GM23338 (cell line): Measurements from ENCODE around the gene GLRX. TPM values are rescaled to one million over a fixed set of nuclear protein-coding genes. Genes with fewer than 3 reads are reported as not detected.

Source experiments
- ATAC-seq: fragments of 200-7000 bp; cut with Tn5 transposase; 3 replicates; pipeline ENCODE4 v1.9.1; 2020
- DNase-seq: peaks from one replicate; pipeline ENCODE4 v3.0.0-alpha.2; 2015; ENCODE audit warnings: low spot score
- H2AFZ ChIP-seq: fragments of 200-600 bp; sonication (generic); 2 replicates; pipeline ENCODE4 v1.8.0; 2016; ENCODE audit warnings: antibody characterized with exemption, mild to moderate bottlenecking, moderate library complexity
- H3F3A ChIP-seq: fragments of 200-600 bp; sonication (generic); replicated peaks from 2 replicates; pipeline ENCODE4 v1.8.0; 2017; ENCODE audit warnings: antibody characterized with exemption, mixed run types, low read depth
- H3K27ac ChIP-seq: fragments of 200-600 bp; sonication (generic); 2 replicates; pipeline ENCODE4 v1.6.1; 2016; ENCODE audit warnings: low read depth
- H3K27me3 ChIP-seq: fragments of 200-600 bp; sonication (generic); 2 replicates; pipeline ENCODE4 v1.8.0; 2016; ENCODE audit warnings: mild to moderate bottlenecking, mixed run types, moderate library complexity; ENCODE audit not compliant: insufficient read depth
- H3K36me3 ChIP-seq: fragments of 200-600 bp; sonication (generic); 2 replicates; pipeline ENCODE4 v1.8.0; 2016; ENCODE audit warnings: mild to moderate bottlenecking; ENCODE audit not compliant: insufficient read depth
- H3K4me1 ChIP-seq: fragments of 200-600 bp; sonication (generic); 2 replicates; pipeline ENCODE4 v1.8.0; 2016; ENCODE audit warnings: mild to moderate bottlenecking, moderate library complexity; ENCODE audit not compliant: insufficient read depth
- H3K4me2 ChIP-seq: fragments of 200-600 bp; sonication (generic); 2 replicates; pipeline ENCODE4 v1.7.1; 2017; ENCODE audit warnings: mixed run types
- H3K4me3 ChIP-seq: fragments of 200-600 bp; sonication (generic); 2 replicates; pipeline ENCODE4 v1.6.1; 2016; ENCODE audit warnings: mixed run types
- H3K79me2 ChIP-seq: fragments of 200-600 bp; sonication (generic); replicated peaks from 2 replicates; pipeline ENCODE4 v1.8.0; 2017; ENCODE audit warnings: mild to moderate bottlenecking; ENCODE audit not compliant: insufficient read depth
- H3K9me2 ChIP-seq: fragments of 200-600 bp; sonication (generic); 2 replicates; pipeline ENCODE4 v1.8.0; 2017; ENCODE audit not compliant: insufficient read depth
- H4K20me1 ChIP-seq: fragments of 200-600 bp; sonication (generic); replicated peaks from 2 replicates; pipeline ENCODE4 v1.8.0; 2017; ENCODE audit warnings: mild to moderate bottlenecking; ENCODE audit not compliant: insufficient read depth
- H3K27ac Mint-ChIP-seq: 2 replicates; pipeline ENCODE4 v1.8.0; 2020; ENCODE audit warnings: inconsistent platforms, mild to moderate bottlenecking, moderate library complexity, mixed read lengths
- H3K27me3 Mint-ChIP-seq: 3 replicates; pipeline ENCODE4 v1.8.0; 2022; ENCODE audit warnings: low read depth, mild to moderate bottlenecking, moderate library complexity, mixed read lengths, inconsistent platforms; ENCODE audit not compliant: insufficient read depth, poor library complexity
- H3K36me3 Mint-ChIP-seq: 3 replicates; pipeline ENCODE4 v1.8.0; 2021; ENCODE audit warnings: low read depth, mild to moderate bottlenecking, inconsistent platforms, moderate library complexity, mixed read lengths
- H3K4me1 Mint-ChIP-seq: 3 replicates; pipeline ENCODE4 v1.8.0; 2020; ENCODE audit warnings: mild to moderate bottlenecking, inconsistent platforms, mixed read lengths
- H3K4me3 Mint-ChIP-seq: 3 replicates; pipeline ENCODE4 v1.8.0; 2021; ENCODE audit warnings: moderate library complexity, mild to moderate bottlenecking, inconsistent platforms, mixed read lengths
- H3K9me3 Mint-ChIP-seq: 3 replicates; pipeline ENCODE4 v1.8.0; 2020; ENCODE audit warnings: moderate library complexity, mild to moderate bottlenecking, inconsistent platforms, mixed read lengths
- CREB1 ChIP-seq: fragments of 250-450 bp; sonication (Bioruptor Pico); IDR thresholded peaks from 2 replicates; pipeline ENCODE4 v1.5.0; 2020; ENCODE audit warnings: low read depth, mild to moderate bottlenecking, moderate library complexity
- CTCF ChIP-seq, 2 experiments: fragments of 200-600 bp in 1 of 2; sonication (generic) in 1 of 2; conservative IDR thresholded peaks; 2 replicates each; pipeline versions ENCODE4 v1.5.1 to v1.6.1; 2016 to 2017; ENCODE audit warnings: antibody characterized with exemption in 2 of 2, low read depth in 2 of 2, mild to moderate bottlenecking in 2 of 2, moderate library complexity in 1 of 2
- ETS1 ChIP-seq: IDR thresholded peaks from 2 replicates; pipeline ENCODE4 v1.6.1; 2016; ENCODE audit warnings: antibody characterized with exemption
- EZH2 ChIP-seq: fragments of 200-600 bp; sonication (generic); IDR thresholded peaks from one replicate; pipeline ENCODE4 v1.8.0; 2017; ENCODE audit warnings: antibody characterized with exemption, mild to moderate bottlenecking, low read depth; ENCODE audit not compliant: unreplicated experiment
- EZH2phosphoT487 ChIP-seq: fragments of 200-600 bp; sonication (generic); IDR thresholded peaks from one replicate; pipeline ENCODE4 v1.8.1; 2018; ENCODE audit warnings: antibody characterized with exemption; ENCODE audit not compliant: unreplicated experiment
- JUNB ChIP-seq: IDR thresholded peaks from one replicate; pipeline ENCODE4 v1.6.1; 2016; ENCODE audit warnings: antibody characterized with exemption; ENCODE audit not compliant: unreplicated experiment
- NANOG ChIP-seq: IDR thresholded peaks from 2 replicates; pipeline ENCODE4 v1.6.1; 2016; ENCODE audit warnings: antibody characterized with exemption, borderline replicate concordance
- POLR2AphosphoS5 ChIP-seq: IDR thresholded peaks from 2 replicates; pipeline ENCODE4 v1.6.1; 2016; ENCODE audit warnings: antibody characterized with exemption, low read depth
- REST ChIP-seq: IDR thresholded peaks from one replicate; pipeline ENCODE4 v1.6.1; 2018; ENCODE audit warnings: antibody characterized with exemption; ENCODE audit not compliant: unreplicated experiment
- STAT1 ChIP-seq: IDR thresholded peaks from one replicate; pipeline ENCODE4 v1.6.1; 2016; ENCODE audit warnings: antibody characterized with exemption; ENCODE audit not compliant: unreplicated experiment
- ZNF114 ChIP-seq: fragments of 250-450 bp; sonication (Bioruptor Pico); IDR thresholded peaks from 2 replicates; pipeline ENCODE4 v1.5.0; 2020; ENCODE audit warnings: mild to moderate bottlenecking, moderate library complexity
- ZNF331 ChIP-seq: fragments of 250-450 bp; sonication (Bioruptor Pico); IDR thresholded peaks from 2 replicates; pipeline ENCODE4 v1.5.0; 2020; ENCODE audit warnings: low read depth, mild to moderate bottlenecking, moderate library complexity
- polyA plus RNA-seq: library from polyadenylated mRNA; unstranded; fragments of >200 nt; fragmentation: Nextera tagmentation; extraction: Ambion mirVana; gene quantifications from 2 replicates; pipeline ENCODE4 v1.2.1, GENCODE V29; 2016
- total RNA-seq: library from RNA; depleted of rRNA; stranded (reverse); fragments of >200 nt; shearing (Covaris generic); gene quantifications from 2 replicates; pipeline ENCODE4 v1.2.3, GENCODE V29; 2014
- TF ChIP-seq, protein P1 (sequence below): fragments of 250-450 bp; sonication (Bioruptor Pico); IDR thresholded peaks from 2 replicates; pipeline ENCODE4 v1.5.0; 2020; ENCODE audit warnings: mild to moderate bottlenecking, moderate library complexity

The GLRX gene
- total and polyA plus RNA-seq, 2 experiments from 2014 or later = 9.5 to 42.2 TPM

DNA sequence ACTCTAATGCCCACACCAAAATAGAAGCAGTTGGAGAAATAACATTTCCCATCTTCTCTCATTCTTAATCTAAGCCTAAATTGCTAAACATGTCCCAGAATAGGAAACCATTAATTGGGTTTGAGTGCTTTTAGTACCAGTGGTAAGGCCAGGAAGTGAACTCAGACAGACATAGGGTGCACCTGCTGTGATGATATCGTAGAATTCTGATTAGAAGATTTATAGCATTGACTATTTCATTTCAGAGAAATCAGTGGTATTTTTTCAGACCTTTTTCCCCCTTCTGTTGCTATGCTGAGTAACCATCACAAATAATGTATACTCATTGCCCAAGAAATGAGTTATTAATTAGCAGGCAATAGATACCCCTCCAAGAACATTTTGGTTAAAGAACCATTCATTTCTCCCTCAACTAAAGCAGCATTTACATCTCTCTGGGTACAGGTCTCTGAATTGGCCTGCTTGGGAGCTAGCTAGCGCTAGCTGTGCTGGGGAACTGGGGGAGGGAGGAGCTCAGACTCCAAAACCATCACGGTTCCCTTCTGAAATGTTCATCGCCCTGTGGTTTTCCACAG, 7.3 kb downstream of the GLRX start:
- H3K4me1 ChIP-seq = peaks cover 20% of the 10 kb centered on the region
- DNase-seq (no peak), ATAC-seq (no peak)
- no peak overlapping the region for H3K27ac ChIP-seq
- H2AFZ ChIP-seq = no peak overlapping the region
- H3K9me2 ChIP-seq = no peaks in the 10 kb centered on the region
- 0 out of 2 replicates have a peak, but pooled peaks cover 5% of the 10 kb centered on the region for H3K79me2 ChIP-seq
- no peaks in the 10 kb centered on the region for H3K9me3 Mint-ChIP-seq
- H3K36me3 ChIP-seq = no peaks in the 10 kb centered on the region
- H3K4me1 Mint-ChIP-seq = peaks cover 55% of the 10 kb centered on the region
- H3K4me3 ChIP-seq = no peak overlapping the region
- no peaks in the 10 kb centered on the region for H3K27me3 Mint-ChIP-seq
- no peak overlapping the region for H3K27ac Mint-ChIP-seq
- no peak for TF ChIP-seq EZH2
- TF ChIP-seq NANOG = no peak
- no peak for TF ChIP-seq CREB1 (CRISPR knock-in tag)
- TF ChIP-seq ETS1 = no peak
- no peak for TF ChIP-seq STAT1
- TF ChIP-seq POLR2AphosphoS5 = no peak
- no peak for TF ChIP-seq EZH2phosphoT487
- TF ChIP-seq ZNF331 = no peak
- no peak for TF ChIP-seq ZNF114
- TF ChIP-seq, protein P1, sequence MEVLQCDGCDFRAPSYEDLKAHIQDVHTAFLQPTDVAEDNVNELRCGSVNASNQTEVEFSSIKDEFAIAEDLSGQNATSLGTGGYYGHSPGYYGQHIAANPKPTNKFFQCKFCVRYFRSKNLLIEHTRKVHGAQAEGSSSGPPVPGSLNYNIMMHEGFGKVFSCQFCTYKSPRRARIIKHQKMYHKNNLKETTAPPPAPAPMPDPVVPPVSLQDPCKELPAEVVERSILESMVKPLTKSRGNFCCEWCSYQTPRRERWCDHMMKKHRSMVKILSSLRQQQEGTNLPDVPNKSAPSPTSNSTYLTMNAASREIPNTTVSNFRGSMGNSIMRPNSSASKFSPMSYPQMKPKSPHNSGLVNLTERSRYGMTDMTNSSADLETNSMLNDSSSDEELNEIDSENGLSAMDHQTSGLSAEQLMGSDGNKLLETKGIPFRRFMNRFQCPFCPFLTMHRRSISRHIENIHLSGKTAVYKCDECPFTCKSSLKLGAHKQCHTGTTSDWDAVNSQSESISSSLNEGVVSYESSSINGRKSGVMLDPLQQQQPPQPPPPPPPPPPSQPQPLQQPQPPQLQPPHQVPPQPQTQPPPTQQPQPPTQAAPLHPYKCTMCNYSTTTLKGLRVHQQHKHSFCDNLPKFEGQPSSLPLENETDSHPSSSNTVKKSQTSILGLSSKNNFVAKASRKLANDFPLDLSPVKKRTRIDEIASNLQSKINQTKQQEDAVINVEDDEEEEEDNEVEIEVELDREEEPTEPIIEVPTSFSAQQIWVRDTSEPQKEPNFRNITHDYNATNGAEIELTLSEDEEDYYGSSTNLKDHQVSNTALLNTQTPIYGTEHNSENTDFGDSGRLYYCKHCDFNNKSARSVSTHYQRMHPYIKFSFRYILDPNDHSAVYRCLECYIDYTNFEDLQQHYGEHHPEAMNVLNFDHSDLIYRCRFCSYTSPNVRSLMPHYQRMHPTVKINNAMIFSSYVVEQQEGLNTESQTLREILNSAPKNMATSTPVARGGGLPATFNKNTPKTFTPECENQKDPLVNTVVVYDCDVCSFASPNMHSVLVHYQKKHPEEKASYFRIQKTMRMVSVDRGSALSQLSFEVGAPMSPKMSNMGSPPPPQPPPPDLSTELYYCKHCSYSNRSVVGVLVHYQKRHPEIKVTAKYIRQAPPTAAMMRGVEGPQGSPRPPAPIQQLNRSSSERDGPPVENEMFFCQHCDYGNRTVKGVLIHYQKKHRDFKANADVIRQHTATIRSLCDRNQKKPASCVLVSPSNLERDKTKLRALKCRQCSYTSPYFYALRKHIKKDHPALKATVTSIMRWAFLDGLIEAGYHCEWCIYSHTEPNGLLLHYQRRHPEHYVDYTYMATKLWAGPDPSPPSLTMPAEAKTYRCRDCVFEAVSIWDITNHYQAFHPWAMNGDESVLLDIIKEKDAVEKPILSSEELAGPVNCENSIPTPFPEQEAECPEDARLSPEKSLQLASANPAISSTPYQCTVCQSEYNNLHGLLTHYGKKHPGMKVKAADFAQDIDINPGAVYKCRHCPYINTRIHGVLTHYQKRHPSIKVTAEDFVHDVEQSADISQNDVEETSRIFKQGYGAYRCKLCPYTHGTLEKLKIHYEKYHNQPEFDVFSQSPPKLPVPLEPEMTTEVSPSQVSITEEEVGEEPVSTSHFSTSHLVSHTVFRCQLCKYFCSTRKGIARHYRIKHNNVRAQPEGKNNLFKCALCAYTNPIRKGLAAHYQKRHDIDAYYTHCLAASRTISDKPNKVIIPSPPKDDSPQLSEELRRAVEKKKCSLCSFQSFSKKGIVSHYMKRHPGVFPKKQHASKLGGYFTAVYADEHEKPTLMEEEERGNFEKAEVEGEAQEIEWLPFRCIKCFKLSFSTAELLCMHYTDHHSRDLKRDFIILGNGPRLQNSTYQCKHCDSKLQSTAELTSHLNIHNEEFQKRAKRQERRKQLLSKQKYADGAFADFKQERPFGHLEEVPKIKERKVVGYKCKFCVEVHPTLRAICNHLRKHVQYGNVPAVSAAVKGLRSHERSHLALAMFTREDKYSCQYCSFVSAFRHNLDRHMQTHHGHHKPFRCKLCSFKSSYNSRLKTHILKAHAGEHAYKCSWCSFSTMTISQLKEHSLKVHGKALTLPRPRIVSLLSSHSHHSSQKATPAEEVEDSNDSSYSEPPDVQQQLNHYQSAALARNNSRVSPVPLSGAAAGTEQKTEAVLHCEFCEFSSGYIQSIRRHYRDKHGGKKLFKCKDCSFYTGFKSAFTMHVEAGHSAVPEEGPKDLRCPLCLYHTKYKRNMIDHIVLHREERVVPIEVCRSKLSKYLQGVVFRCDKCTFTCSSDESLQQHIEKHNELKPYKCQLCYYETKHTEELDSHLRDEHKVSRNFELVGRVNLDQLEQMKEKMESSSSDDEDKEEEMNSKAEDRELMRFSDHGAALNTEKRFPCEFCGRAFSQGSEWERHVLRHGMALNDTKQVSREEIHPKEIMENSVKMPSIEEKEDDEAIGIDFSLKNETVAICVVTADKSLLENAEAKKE (CRISPR knock-in tag) = no peak
- no peak for TF ChIP-seq JUNB
- no peak for TF ChIP-seq REST
- no peak for TF ChIP-seq CTCF (conservative IDR thresholded peaks at IDR 0.05; ENCODE audit: low read depth in 2 of 2)
- no peak overlapping the region for H3K4me2 ChIP-seq
- no peaks in the 10 kb centered on the region for H3K27me3 ChIP-seq
- no peaks in the 10 kb centered on the region for H3F3A ChIP-seq
- H3K36me3 Mint-ChIP-seq = no peaks in the 10 kb centered on the region; the same call in 2 of the 3 replicates
- H4K20me1 ChIP-seq = no peaks in the 10 kb centered on the region
- H3K4me3 Mint-ChIP-seq = no peak overlapping the region
